Measurements from ENCODE around the gene PIGN.
A peak's percentile ranks its signal among the peaks of the same experiment; 100 is the strongest.

Gene PIGN

DNA sequence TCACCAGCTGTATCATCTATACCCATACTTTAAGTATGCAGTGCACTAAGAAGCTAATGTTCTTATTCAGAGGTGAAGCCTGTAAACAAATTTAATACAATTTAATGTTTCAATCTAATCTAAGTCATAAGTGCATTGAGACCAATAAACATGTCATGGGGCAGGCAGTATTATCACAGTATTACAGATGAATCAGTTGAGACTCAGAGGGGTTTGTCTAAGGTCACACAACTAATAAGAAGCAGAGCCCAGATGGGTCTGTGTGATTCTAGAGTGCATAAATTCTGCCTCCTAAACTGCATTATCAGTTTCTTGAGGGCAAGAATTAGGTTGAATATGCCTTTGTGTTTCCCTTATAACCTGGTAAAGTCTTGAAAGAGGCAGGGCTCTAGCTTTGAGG is 153.1 kb downstream of the PIGN start:
- TF ChIP-seq, protein P1, sequence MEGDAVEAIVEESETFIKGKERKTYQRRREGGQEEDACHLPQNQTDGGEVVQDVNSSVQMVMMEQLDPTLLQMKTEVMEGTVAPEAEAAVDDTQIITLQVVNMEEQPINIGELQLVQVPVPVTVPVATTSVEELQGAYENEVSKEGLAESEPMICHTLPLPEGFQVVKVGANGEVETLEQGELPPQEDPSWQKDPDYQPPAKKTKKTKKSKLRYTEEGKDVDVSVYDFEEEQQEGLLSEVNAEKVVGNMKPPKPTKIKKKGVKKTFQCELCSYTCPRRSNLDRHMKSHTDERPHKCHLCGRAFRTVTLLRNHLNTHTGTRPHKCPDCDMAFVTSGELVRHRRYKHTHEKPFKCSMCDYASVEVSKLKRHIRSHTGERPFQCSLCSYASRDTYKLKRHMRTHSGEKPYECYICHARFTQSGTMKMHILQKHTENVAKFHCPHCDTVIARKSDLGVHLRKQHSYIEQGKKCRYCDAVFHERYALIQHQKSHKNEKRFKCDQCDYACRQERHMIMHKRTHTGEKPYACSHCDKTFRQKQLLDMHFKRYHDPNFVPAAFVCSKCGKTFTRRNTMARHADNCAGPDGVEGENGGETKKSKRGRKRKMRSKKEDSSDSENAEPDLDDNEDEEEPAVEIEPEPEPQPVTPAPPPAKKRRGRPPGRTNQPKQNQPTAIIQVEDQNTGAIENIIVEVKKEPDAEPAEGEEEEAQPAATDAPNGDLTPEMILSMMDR (conservative IDR thresholded peaks at IDR 0.05; ENCODE audit: low read depth, low read length) = no peak
- no peak for DNase-seq (ENCODE audit: low read depth)
- H3K4me3 ChIP-seq (ENCODE audit: low read depth, low read length) = no peak overlapping the region

DNA sequence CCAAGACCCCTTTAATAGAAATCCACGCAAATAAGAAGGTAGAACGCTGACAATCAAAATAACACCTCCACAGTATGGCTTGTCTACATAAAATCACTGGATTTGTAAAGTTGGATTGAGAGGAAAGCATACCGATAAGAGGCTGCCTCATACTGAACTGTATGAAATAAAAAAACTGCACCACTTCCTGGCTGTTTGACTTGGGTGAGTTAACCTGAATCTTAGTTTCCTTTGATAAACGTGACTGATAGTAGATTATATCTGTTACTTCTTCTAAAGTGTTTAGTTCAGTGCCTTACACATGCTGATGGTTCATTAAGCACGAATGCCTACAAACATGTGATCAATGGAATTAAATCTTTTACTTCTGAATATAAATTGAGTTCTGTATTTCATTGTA is 153.6 kb downstream of the PIGN start:
- TF ChIP-seq, protein P1 (conservative IDR thresholded peaks at IDR 0.05; ENCODE audit: low read depth, low read length) = no peak
- H3K4me3 ChIP-seq (ENCODE audit: low read depth, low read length) = no peak overlapping the region
- no peak for DNase-seq (ENCODE audit: low read depth)

DNA sequence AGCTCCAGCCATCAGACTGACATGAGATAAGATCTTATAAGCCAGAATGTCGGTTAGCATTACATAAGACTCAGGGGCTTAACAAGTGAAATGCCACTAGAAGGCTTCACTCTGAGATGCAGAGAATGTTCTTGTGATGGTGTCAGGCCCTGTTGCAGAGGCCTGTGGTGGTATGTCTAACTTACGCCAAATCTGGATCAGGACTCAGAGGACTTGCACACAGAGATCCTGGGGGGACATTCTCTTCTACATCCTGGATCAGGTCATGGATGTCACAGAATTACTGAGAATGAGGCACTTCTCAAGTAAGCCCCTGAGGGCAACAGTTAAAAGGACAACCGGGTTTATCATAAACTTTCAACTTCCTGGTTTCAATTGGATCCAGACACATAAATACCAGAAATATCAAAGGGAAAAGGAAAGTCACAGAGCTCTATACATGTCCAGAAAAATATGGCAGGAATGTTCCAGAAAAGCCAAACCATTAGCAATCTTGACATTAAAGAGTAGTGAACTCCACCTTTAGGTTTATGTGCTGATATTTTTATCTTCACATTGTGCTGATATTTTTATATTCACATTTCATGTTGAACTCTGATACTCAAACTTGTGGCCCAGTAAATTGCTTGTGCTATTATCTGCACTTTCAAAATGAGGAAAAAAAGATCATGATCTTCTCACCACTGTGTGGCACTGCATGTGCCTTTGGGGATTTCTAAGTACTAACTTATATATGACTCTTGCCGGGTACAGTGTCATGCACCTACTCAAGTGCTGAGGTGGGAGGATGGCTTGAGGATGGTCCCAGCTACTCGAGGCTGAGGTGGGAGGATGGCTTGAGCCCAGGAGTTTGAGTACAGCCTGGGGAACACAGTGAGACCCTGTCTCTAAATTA is 156.5 kb downstream of the PIGN start:
- H3K4me3 ChIP-seq (ENCODE audit: low read depth, low read length) = no peak overlapping the region
- peak; percentile 57 for DNase-seq (ENCODE audit: low read depth)
- TF ChIP-seq, protein P1 (conservative IDR thresholded peaks at IDR 0.05; ENCODE audit: low read depth, low read length) = no peak

DNA sequence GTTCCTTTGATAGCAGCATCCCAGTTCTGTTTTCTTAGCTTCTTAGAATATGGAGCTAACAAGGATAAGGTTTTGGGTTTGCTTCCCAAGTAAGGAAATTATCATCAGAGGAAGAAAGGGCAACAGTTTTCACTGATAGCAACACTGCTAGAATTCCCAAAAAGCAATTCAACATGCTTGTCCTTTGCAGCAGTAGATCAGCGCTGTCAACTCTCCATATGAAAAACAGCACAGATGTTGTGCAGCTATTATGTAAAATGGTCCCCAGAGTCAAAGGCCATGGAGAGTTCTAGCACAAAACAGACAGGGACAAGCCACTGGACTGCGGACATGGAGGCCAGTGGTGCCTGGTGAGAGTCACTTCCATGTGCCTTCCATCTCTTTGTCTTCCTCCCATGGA is 158.1 kb downstream of the PIGN start:
- TF ChIP-seq, protein P1 (conservative IDR thresholded peaks at IDR 0.05; ENCODE audit: low read depth, low read length) = no peak
- no peak overlapping the region for H3K4me3 ChIP-seq (ENCODE audit: low read depth, low read length)
- no peak for DNase-seq (ENCODE audit: low read depth)

DNA sequence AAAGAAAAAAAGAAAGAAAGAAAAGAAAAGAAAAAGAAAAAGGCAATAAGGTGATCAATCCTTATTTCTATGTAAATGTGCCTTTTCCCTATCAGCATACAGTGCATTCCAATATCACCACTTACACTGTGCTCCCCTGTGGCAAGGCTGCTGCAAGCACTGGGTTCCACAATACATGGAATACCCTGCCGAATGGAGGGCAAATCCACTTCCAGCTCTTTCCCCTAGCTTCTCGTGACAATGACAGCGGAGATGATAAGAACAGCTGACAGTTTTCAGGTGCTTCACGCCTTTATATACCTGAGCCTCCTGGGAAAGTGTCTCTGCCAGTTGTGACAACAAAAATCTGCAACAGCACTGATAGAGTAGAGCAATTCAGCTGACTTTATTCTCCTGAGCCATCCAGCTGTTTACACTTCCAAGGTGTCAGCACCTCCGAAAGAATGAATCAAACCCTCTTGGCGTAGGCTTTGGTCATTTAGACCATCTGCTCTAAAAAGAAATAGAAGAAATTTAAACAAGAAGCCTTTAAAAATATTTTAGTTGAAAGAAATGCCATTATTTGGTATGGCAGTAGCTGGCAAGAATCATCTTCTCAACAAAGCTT is 158.8 kb downstream of the PIGN start:
- DNase-seq (ENCODE audit: low read depth) = no peak
- H3K4me3 ChIP-seq (ENCODE audit: low read depth, low read length) = no peak overlapping the region
- TF ChIP-seq, protein P1 (conservative IDR thresholded peaks at IDR 0.05; ENCODE audit: low read depth, low read length) = no peak

DNA sequence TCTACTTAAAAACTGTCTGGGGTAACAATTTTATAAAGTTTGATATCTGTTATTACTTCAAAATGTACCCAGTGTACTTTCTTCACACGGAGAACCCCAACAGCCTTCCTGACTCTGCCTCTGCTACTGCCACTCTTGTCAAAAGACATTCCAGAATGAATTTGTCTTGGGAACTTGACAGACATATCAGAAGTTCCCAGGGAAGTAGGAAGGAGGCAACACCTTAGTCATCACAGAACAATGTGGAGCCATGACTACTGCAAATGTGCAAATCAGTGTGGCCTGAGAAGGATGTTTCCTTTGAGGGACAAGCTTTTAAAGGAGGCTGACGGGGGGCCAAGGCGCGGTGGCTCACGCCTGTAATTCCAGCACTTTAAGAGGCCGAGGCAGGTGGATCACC is 160.3 kb downstream of the PIGN start:
- H3K4me3 ChIP-seq (ENCODE audit: low read depth, low read length) = no peak overlapping the region
- TF ChIP-seq, protein P1 (conservative IDR thresholded peaks at IDR 0.05; ENCODE audit: low read depth, low read length) = no peak
- DNase-seq (ENCODE audit: low read depth) = peak; percentile 66

Data from choroid plexus epithelial cell (primary cell).